GM23248 (cell line): Measurements from ENCODE around the gene ENG. TPM values are rescaled to one million over a fixed set of nuclear protein-coding genes. Genes with fewer than 3 reads are reported as not detected.
A peak's percentile ranks its signal among the peaks of the same experiment; 100 is the strongest.

Experiments
- DNase-seq: peaks from one replicate; pipeline ENCODE4 v3.0.0-alpha.2; 2015
- H2AFZ ChIP-seq: fragments of 200-600 bp; sonication (generic); 2 replicates; pipeline ENCODE4 v1.6.1; 2016; ENCODE audit warnings: antibody characterized with exemption
- H3F3A ChIP-seq: fragments of 200-600 bp; sonication (generic); 2 replicates; pipeline ENCODE4 v1.6.1; 2016; ENCODE audit warnings: mild to moderate bottlenecking, antibody characterized with exemption, mixed run types; ENCODE audit not compliant: insufficient read depth
- H3K27ac ChIP-seq: fragments of 200-600 bp; sonication (generic); 2 replicates; pipeline ENCODE4 v1.5.1; 2016; ENCODE audit warnings: mild to moderate bottlenecking
- H3K27me3 ChIP-seq: fragments of 200-600 bp; sonication (generic); replicated peaks from 2 replicates; pipeline ENCODE4 v1.6.1; 2016; ENCODE audit warnings: mild to moderate bottlenecking; ENCODE audit not compliant: insufficient read depth
- H3K36me3 ChIP-seq: fragments of 200-600 bp; sonication (generic); 2 replicates; pipeline ENCODE4 v1.6.1; 2016; ENCODE audit warnings: low read depth, mild to moderate bottlenecking
- H3K4me1 ChIP-seq: fragments of 200-600 bp; sonication (generic); 2 replicates; pipeline ENCODE4 v1.6.1; 2016; ENCODE audit warnings: mild to moderate bottlenecking; ENCODE audit not compliant: insufficient read depth
- H3K4me2 ChIP-seq: fragments of 200-600 bp; sonication (generic); one replicate; pipeline ENCODE4 v1.6.1; 2016; ENCODE audit warnings: mild to moderate bottlenecking; ENCODE audit not compliant: unreplicated experiment
- H3K4me3 ChIP-seq: fragments of 200-600 bp; sonication (generic); 2 replicates; pipeline ENCODE4 v1.5.1; 2016; ENCODE audit warnings: mild to moderate bottlenecking
- H3K79me2 ChIP-seq: fragments of 200-600 bp; sonication (generic); 2 replicates; pipeline ENCODE4 v1.6.1; 2016; ENCODE audit warnings: mild to moderate bottlenecking; ENCODE audit not compliant: insufficient read depth
- H3K9ac ChIP-seq: fragments of 200-600 bp; sonication (generic); 2 replicates; pipeline ENCODE4 v1.6.1; 2016; ENCODE audit warnings: mild to moderate bottlenecking
- H3K9me2 ChIP-seq: fragments of 200-600 bp; sonication (generic); 2 replicates; pipeline ENCODE4 v1.6.1; 2016; ENCODE audit warnings: mixed run types, mild to moderate bottlenecking, moderate library complexity; ENCODE audit not compliant: insufficient read depth
- H3K9me3 ChIP-seq: fragments of 200-600 bp; sonication (generic); one replicate; pipeline ENCODE4 v1.6.1; 2017; ENCODE audit warnings: low read depth
- H4K20me1 ChIP-seq: fragments of 200-600 bp; sonication (generic); 2 replicates; pipeline ENCODE4 v1.6.0; 2016; ENCODE audit not compliant: insufficient read depth
- EZH2 ChIP-seq: fragments of 200-600 bp; sonication (generic); IDR thresholded peaks from 2 replicates; pipeline ENCODE4 v1.6.1; 2018; ENCODE audit warnings: antibody characterized with exemption, mild to moderate bottlenecking; ENCODE audit not compliant: insufficient read depth, poor library complexity, severe bottlenecking
- EZH2phosphoT487 ChIP-seq: fragments of 200-600 bp; sonication (generic); IDR thresholded peaks from 2 replicates; pipeline ENCODE4 v1.6.1; 2018; ENCODE audit warnings: antibody characterized with exemption, moderate library complexity, mild to moderate bottlenecking, low read depth; ENCODE audit not compliant: insufficient read depth
- WGBS, 2 experiments: methylation state at CpG; one replicate each; pipeline ENCODE4 v1.1.6; 2015 to 2017; ENCODE audit warnings: low lambda C conversion rate in 2 of 2, low coverage in 1 of 2; ENCODE audit errors: missing lambda C conversion rate in 2 of 2; 5-methylcytosine and 5-hydroxymethylcytosine counted together
- in situ Hi-C: fragments of 300-500 bp; cut with MboI; formaldehyde crosslinking; loops from 2 replicates; pipeline ENCODE4 v1.15.0; 2020
- polyA plus RNA-seq: library from polyadenylated mRNA; unstranded; fragments of >200 nt; fragmentation: Nextera tagmentation; extraction: Ambion mirVana; gene quantifications from 2 replicates; pipeline ENCODE4 v1.2.1, GENCODE V29; 2016
- total RNA-seq: library from RNA; depleted of rRNA; stranded (reverse); fragments of >200 nt; shearing (Covaris generic); gene quantifications from 2 replicates; pipeline ENCODE4 v1.2.3, GENCODE V29; 2014; rRNA removed

Gene ENG
- total RNA-seq (54.5 and 57.4 TPM in 2 replicates), polyA plus RNA-seq (226 and 232 TPM in 2 replicates)

GRCh38 chr9:127854184-127854806 is at the start of gene ENG:
ENG (minus strand) TSS chr9:127854658; CDS start chr9:127854355, 303 bp downstream.
- Histone ChIP-seq H3K27me3 (no peaks in the 10 kb centered on the region), H3K36me3 (peaks cover 7% of the 10 kb centered on the region; the same call in 1 of the 2 replicates), H3K9me3 (no peaks in the 10 kb centered on the region), H3F3A (no peaks in the 10 kb centered on the region; the same call in 1 of the 2 replicates), H3K9me2 (no peaks in the 10 kb centered on the region), H3K79me2 (peaks cover 51% of the 10 kb centered on the region), H3K4me2 (peak within 1 kb of the TSS; percentile 93), H2AFZ (peak within 1 kb of the TSS; percentile 68), H4K20me1 (no peaks in the 10 kb centered on the region), H3K4me1 (peaks cover 19% of the 10 kb centered on the region), H3K4me3 (peak within 1 kb of the TSS; percentile 95), H3K27ac (peak within 1 kb of the TSS; percentile 78), H3K9ac (peak within 1 kb of the TSS; percentile 91)
- 0 to 1% methylated on average over 29 to 32 of the region's 37 CpGs for WGBS, 2 experiments
- in situ Hi-C loops = no loop called here
- peak; percentile 80 for DNase-seq
- TF ChIP-seq EZH2 (no peak), EZH2phosphoT487 (no peak)

GRCh38 chr9:127903557-127904475 is 49.4 kb upstream of the ENG start:
- Histone ChIP-seq H2AFZ (peak overlapping the region; percentile 20; the same call in 1 of the 2 replicates), H3K4me2 (no peak overlapping the region)
- WGBS, 2 experiments = 47 to 49% methylated on average over 14 to 17 of the region's 17 CpGs

GRCh38 chr9:127899128-127899943 is 44.9 kb upstream of the ENG start, which contains the start of gene ST6GALNAC6:
ST6GALNAC6 (minus strand) TSS chr9:127899603; CDS start chr9:127897981, 1,622 bp downstream.
- TF ChIP-seq EZH2phosphoT487 (no peak), EZH2 (no peak)
- WGBS, 2 experiments = 2 to 5% methylated on average over 12 to 30 of the region's 89 CpGs
- DNase-seq = peak; percentile 91
- peaks cover 5% of the 10 kb centered on the region; the same call in 1 of the 2 replicates for H3F3A ChIP-seq
- no peaks in the 10 kb centered on the region for H3K9me2 ChIP-seq
- no peaks in the 10 kb centered on the region for H4K20me1 ChIP-seq
- H3K9ac ChIP-seq = peak within 1 kb of the TSS; percentile 100
- peak within 1 kb of the TSS; percentile 68 for H2AFZ ChIP-seq
- in situ Hi-C loops = no loop called here
- H3K4me2 ChIP-seq = peak within 1 kb of the TSS; percentile 87
- no peaks in the 10 kb centered on the region for H3K9me3 ChIP-seq
- peaks cover 35% of the 10 kb centered on the region for H3K4me1 ChIP-seq
- H3K27ac ChIP-seq = peak within 1 kb of the TSS; percentile 97
- H3K36me3 ChIP-seq = peaks cover 13% of the 10 kb centered on the region; the same call in 1 of the 2 replicates
- no peaks in the 10 kb centered on the region for H3K27me3 ChIP-seq
- H3K79me2 ChIP-seq = peaks cover 36% of the 10 kb centered on the region
- peak within 1 kb of the TSS; percentile 89 for H3K4me3 ChIP-seq

More at GRCh38 chr9:127903557-127904475, 49.4 kb upstream of the ENG start:
- H3K9me2 ChIP-seq = no peaks in the 10 kb centered on the region
- H3K9ac ChIP-seq = peak overlapping the region; percentile 1; the same call in 1 of the 2 replicates
- H3K4me3 ChIP-seq = no peak overlapping the region
- H3K9me3 ChIP-seq = no peaks in the 10 kb centered on the region
- H3K36me3 ChIP-seq = no peaks in the 10 kb centered on the region
- H3K4me1 ChIP-seq = peaks cover 32% of the 10 kb centered on the region
- peak; percentile 36 for DNase-seq
- in situ Hi-C loops = no loop called here
- no peak for TF ChIP-seq EZH2
- TF ChIP-seq EZH2phosphoT487 = no peak
- H3F3A ChIP-seq = peaks cover 9% of the 10 kb centered on the region; the same call in 1 of the 2 replicates
- no peaks in the 10 kb centered on the region for H3K79me2 ChIP-seq
- peak overlapping the region; percentile 25; the same call in 1 of the 2 replicates for H3K27ac ChIP-seq
- H3K27me3 ChIP-seq = no peaks in the 10 kb centered on the region
- H4K20me1 ChIP-seq = no peaks in the 10 kb centered on the region
